ENCODE data around the gene FOXP1.

- TF ChIP-seq CTCF (IDR thresholded peaks at IDR 0.05) (no peak), POLR2A (IDR thresholded peaks at IDR 0.05) (no peak)
Measured at GRCh38 chr3:71393745-71394144, 189.8 kb downstream of the FOXP1 start.

Measured in uterus (tissue), 2 donors.